H1 (cell line): Measurements from ENCODE around the gene IYD.

ENCODE experiments used
- EP300 ChIP-seq, 2 experiments: IDR thresholded peaks; 1 replicate in 1 of 2; 2 replicates in 1 of 2; pipeline ENCODE4 v1.6.1; 2011 to 2012; ENCODE audit warnings: low read depth in 2 of 2, low read length in 2 of 2, mild to moderate bottlenecking in 2 of 2, borderline replicate concordance in 1 of 2, inconsistent platforms in 1 of 2, moderate library complexity in 1 of 2
- FOSL1 ChIP-seq: IDR thresholded peaks from 2 replicates; pipeline ENCODE4 v1.6.1; 2011; ENCODE audit warnings: mild to moderate bottlenecking, low read depth, low read length, moderate library complexity; ENCODE audit not compliant: insufficient read depth
- HDAC2 ChIP-seq, 2 experiments: fragments of 300-600 bp in 1 of 2; sonication (generic) in 1 of 2; IDR thresholded peaks; 2 replicates each; pipeline ENCODE4 v1.6.1; 2011 to 2012; ENCODE audit warnings: low read depth in 2 of 2, low read length in 2 of 2, mild to moderate bottlenecking in 2 of 2, moderate library complexity in 2 of 2, borderline replicate concordance in 1 of 2, inconsistent platforms in 1 of 2
- KDM1A ChIP-seq: fragments of 200-600, 300-600 bp; sonication (generic); IDR thresholded peaks from 2 replicates; pipeline ENCODE4 v1.7.1; 2016; ENCODE audit warnings: mild to moderate bottlenecking, low read length, borderline replicate concordance
- MAFK ChIP-seq: IDR thresholded peaks from 2 replicates; pipeline ENCODE4 v1.6.1; 2012; ENCODE audit warnings: low read depth, mild to moderate bottlenecking, improper control_type of control experiment, low read length
- POLR2A ChIP-seq, 2 experiments: IDR thresholded peaks; 1 replicate in 1 of 2; 2 replicates in 1 of 2; pipeline ENCODE4 v1.6.1; 2011; ENCODE audit warnings: low read depth in 2 of 2, low read length in 2 of 2, mild to moderate bottlenecking in 2 of 2; ENCODE audit errors: control extremely low read depth in 1 of 2
- POLR2AphosphoS5 ChIP-seq: IDR thresholded peaks from 2 replicates; pipeline ENCODE4 v1.6.1; 2011; ENCODE audit warnings: low read depth, low read length
- RFX5 ChIP-seq: IDR thresholded peaks from 2 replicates; pipeline ENCODE4 v1.6.1; 2011; ENCODE audit warnings: low read depth, low read length, improper control_type of control experiment, borderline replicate concordance
- SIN3A ChIP-seq, 2 experiments: IDR thresholded peaks in 1 of 2; conservative IDR thresholded peaks in 1 of 2; 2 replicates each; pipeline ENCODE4 v1.6.1; 2011 to 2012; ENCODE audit warnings: low read length in 2 of 2, improper control_type of control experiment in 1 of 2, low read depth in 1 of 2, mild to moderate bottlenecking in 1 of 2
- TAF1 ChIP-seq: IDR thresholded peaks from 2 replicates; pipeline ENCODE4 v1.6.1; 2011; ENCODE audit warnings: mild to moderate bottlenecking, low read depth, low read length
- TBP ChIP-seq: IDR thresholded peaks from 2 replicates; pipeline ENCODE4 v1.6.1; 2011; ENCODE audit warnings: low read depth, low read length, improper control_type of control experiment
- TF ChIP-seq, protein P1 (sequence below): IDR thresholded peaks from 2 replicates; pipeline ENCODE4 v1.6.1; 2011; ENCODE audit warnings: low read depth, mild to moderate bottlenecking, low read length; ENCODE audit not compliant: insufficient read depth
- TF ChIP-seq, protein P2 (sequence below), 3 experiments: IDR thresholded peaks; 1 replicate in 2 of 3; 2 replicates in 1 of 3; pipeline versions ENCODE4 v1.5.1 to v1.6.1; 2011; ENCODE audit warnings: low read length in 3 of 3, mild to moderate bottlenecking in 3 of 3, inconsistent platforms in 2 of 3, low read depth in 1 of 3, moderate library complexity in 1 of 3; ENCODE audit not compliant: insufficient read depth in 1 of 3; ENCODE audit errors: control extremely low read depth in 1 of 3

DNA sequence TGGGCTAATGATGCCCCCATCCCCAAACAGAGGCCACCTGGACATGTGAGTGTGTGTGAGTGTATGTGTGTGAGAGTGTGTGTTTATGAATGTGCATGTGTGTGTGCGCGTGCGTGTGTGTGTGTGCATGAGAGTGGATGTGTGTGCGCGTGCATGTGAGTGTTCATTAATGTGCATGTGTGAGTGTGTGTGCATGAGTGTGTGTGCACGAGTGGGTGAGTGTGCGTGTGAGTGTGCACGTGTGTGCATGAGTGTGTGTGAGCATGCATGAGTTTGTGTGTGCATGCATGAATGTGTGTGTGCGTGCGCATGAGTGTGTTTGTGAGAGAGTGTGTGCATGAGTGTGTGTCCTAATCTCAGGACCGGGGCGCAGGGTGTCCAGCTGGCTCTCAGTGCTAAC lies 1.3 kb downstream of the IYD start:
- no peak for TF ChIP-seq SIN3A (conservative IDR thresholded peaks at IDR 0.05 in 1 of 2, IDR thresholded peaks at IDR 0.05 in 1 of 2; ENCODE audit: low read depth in 1 of 2, low read length in 2 of 2)
- TF ChIP-seq POLR2AphosphoS5: no peak
- TF ChIP-seq, protein P1, sequence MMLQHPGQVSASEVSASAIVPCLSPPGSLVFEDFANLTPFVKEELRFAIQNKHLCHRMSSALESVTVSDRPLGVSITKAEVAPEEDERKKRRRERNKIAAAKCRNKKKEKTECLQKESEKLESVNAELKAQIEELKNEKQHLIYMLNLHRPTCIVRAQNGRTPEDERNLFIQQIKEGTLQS: no peak
- no peak for TF ChIP-seq FOSL1
- TF ChIP-seq HDAC2 (IDR thresholded peaks at IDR 0.05; ENCODE audit: borderline replicate concordance in 1 of 2, low read depth in 2 of 2, low read length in 2 of 2): no peak
- TF ChIP-seq, protein P2, sequence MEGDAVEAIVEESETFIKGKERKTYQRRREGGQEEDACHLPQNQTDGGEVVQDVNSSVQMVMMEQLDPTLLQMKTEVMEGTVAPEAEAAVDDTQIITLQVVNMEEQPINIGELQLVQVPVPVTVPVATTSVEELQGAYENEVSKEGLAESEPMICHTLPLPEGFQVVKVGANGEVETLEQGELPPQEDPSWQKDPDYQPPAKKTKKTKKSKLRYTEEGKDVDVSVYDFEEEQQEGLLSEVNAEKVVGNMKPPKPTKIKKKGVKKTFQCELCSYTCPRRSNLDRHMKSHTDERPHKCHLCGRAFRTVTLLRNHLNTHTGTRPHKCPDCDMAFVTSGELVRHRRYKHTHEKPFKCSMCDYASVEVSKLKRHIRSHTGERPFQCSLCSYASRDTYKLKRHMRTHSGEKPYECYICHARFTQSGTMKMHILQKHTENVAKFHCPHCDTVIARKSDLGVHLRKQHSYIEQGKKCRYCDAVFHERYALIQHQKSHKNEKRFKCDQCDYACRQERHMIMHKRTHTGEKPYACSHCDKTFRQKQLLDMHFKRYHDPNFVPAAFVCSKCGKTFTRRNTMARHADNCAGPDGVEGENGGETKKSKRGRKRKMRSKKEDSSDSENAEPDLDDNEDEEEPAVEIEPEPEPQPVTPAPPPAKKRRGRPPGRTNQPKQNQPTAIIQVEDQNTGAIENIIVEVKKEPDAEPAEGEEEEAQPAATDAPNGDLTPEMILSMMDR (IDR thresholded peaks at IDR 0.05; ENCODE audit: control extremely low read depth in 1 of 3, insufficient read depth in 1 of 3, low read depth in 1 of 3, low read length in 3 of 3): no peak
- no peak for TF ChIP-seq EP300 (IDR thresholded peaks at IDR 0.05; ENCODE audit: borderline replicate concordance in 1 of 2, low read depth in 2 of 2, low read length in 2 of 2)
- TF ChIP-seq RFX5: no peak
- no peak for TF ChIP-seq TBP
- TF ChIP-seq MAFK: no peak
- no peak for TF ChIP-seq POLR2A (IDR thresholded peaks at IDR 0.05; ENCODE audit: control extremely low read depth in 1 of 2, low read depth in 2 of 2, low read length in 2 of 2)
- no peak for TF ChIP-seq KDM1A
- no peak for TF ChIP-seq TAF1
